PFSK-1 (cell line): Measurements from ENCODE around the gene ZNF366.

Source experiments
- FOXP2 ChIP-seq: optimal IDR thresholded peaks from 2 replicates; pipeline ENCODE3; 2011; ENCODE audit warnings: borderline replicate concordance, control low read depth, inconsistent platforms; ENCODE audit not compliant: insufficient read depth; ENCODE audit errors: extremely low read length, extremely low read depth
- POLR2AphosphoS5 ChIP-seq: IDR thresholded peaks from 2 replicates; pipeline ENCODE4 v1.6.1; 2012; ENCODE audit warnings: low read depth, mild to moderate bottlenecking, control low read depth, low read length, moderate library complexity
- REST ChIP-seq, 2 experiments: IDR thresholded peaks; 2 replicates each; pipeline versions ENCODE4 v1.6.1 to v1.8.0; 2011 to 2012; ENCODE audit warnings: low read depth in 2 of 2, low read length in 2 of 2, control low read depth in 1 of 2, inconsistent platforms in 1 of 2, mild to moderate bottlenecking in 1 of 2, moderate library complexity in 1 of 2; ENCODE audit not compliant: insufficient read depth in 1 of 2
- SIN3A ChIP-seq: IDR thresholded peaks from 2 replicates; pipeline ENCODE4 v1.6.1; 2012; ENCODE audit warnings: mild to moderate bottlenecking, low read length, moderate library complexity, borderline replicate concordance; ENCODE audit not compliant: insufficient read depth
- TAF1 ChIP-seq: IDR thresholded peaks from 2 replicates; pipeline ENCODE4 v1.6.1; 2012; ENCODE audit warnings: low read length, control low read depth, borderline replicate concordance; ENCODE audit not compliant: insufficient read depth

ZNF366 gene

GRCh38 chr5:72499090-72499489 is 8.1 kb downstream of the ZNF366 start:
- no peak for TF ChIP-seq FOXP2
- no peak for TF ChIP-seq SIN3A
- TF ChIP-seq POLR2AphosphoS5, result no peak
- no peak for TF ChIP-seq TAF1
- TF ChIP-seq REST (IDR thresholded peaks at IDR 0.05; ENCODE audit: insufficient read depth in 1 of 2, low read depth in 2 of 2, low read length in 2 of 2), result no peak

- TF ChIP-seq SIN3A, result no peak
These were observed 8.9 kb downstream of the ZNF366 start for GRCh38 chr5:72498284-72498683.

GRCh38 chr5:72497823-72498222 is 9.4 kb downstream of the ZNF366 start:
- TF ChIP-seq SIN3A (no peak), TAF1 (no peak), POLR2AphosphoS5 (no peak), FOXP2 (no peak), REST (IDR thresholded peaks at IDR 0.05; ENCODE audit: insufficient read depth in 1 of 2, low read depth in 2 of 2, low read length in 2 of 2) (no peak)

- TF ChIP-seq SIN3A, result no peak
- TF ChIP-seq REST (IDR thresholded peaks at IDR 0.05; ENCODE audit: insufficient read depth in 1 of 2, low read depth in 2 of 2, low read length in 2 of 2), result no peak
- no peak for TF ChIP-seq POLR2AphosphoS5
- no peak for TF ChIP-seq FOXP2
- no peak for TF ChIP-seq TAF1
These were observed 11.8 kb downstream of the ZNF366 start for GRCh38 chr5:72495410-72495809.

GRCh38 chr5:72494623-72495124 is 12.5 kb downstream of the ZNF366 start:
- TF ChIP-seq REST (IDR thresholded peaks at IDR 0.05; ENCODE audit: insufficient read depth in 1 of 2, low read depth in 2 of 2, low read length in 2 of 2) (no peak), FOXP2 (no peak), POLR2AphosphoS5 (no peak), TAF1 (no peak), SIN3A (no peak)

- TF ChIP-seq POLR2AphosphoS5, result no peak
- no peak for TF ChIP-seq REST (IDR thresholded peaks at IDR 0.05; ENCODE audit: insufficient read depth in 1 of 2, low read depth in 2 of 2, low read length in 2 of 2)
These were observed 17.7 kb downstream of the ZNF366 start for GRCh38 chr5:72489536-72489935.
